IPS-15b (cell line): ENCODE data around the gene NELL1.

ENCODE experiments used
- H3K27me3 ChIP-seq: one replicate; pipeline ENCODE4 v1.6.1; 2013; ENCODE audit warnings: low read length; ENCODE audit not compliant: control insufficient read depth, insufficient read depth
- H3K36me3 ChIP-seq: one replicate; pipeline ENCODE4 v1.6.1; 2013; ENCODE audit warnings: low read length; ENCODE audit not compliant: control insufficient read depth, insufficient read depth
- H3K4me1 ChIP-seq: one replicate; pipeline ENCODE4 v1.6.1; 2013; ENCODE audit warnings: mild to moderate bottlenecking, low read length; ENCODE audit not compliant: control insufficient read depth, insufficient read depth
- H3K4me3 ChIP-seq: one replicate; pipeline ENCODE4 v1.5.1; 2013; ENCODE audit warnings: low read depth, low read length
- H3K9ac ChIP-seq: one replicate; pipeline ENCODE4 v1.6.1; 2013; ENCODE audit warnings: low read depth, mild to moderate bottlenecking, low read length
- H3K9me3 ChIP-seq: one replicate; pipeline ENCODE4 v1.6.1; 2013; ENCODE audit warnings: mild to moderate bottlenecking, low read length; ENCODE audit not compliant: control insufficient read depth, insufficient read depth

NELL1 gene

GRCh38 chr11:20729597-20730105, 60.3 kb downstream of the NELL1 start:
- Histone ChIP-seq H3K9ac (no peak overlapping the region), H3K36me3 (no peaks in the 10 kb centered on the region), H3K9me3 (no peaks in the 10 kb centered on the region), H3K4me1 (no peaks in the 10 kb centered on the region), H3K27me3 (no peaks in the 10 kb centered on the region), H3K4me3 (no peak overlapping the region)

GRCh38 chr11:20731676-20732215, 62.4 kb downstream of the NELL1 start:
- Histone ChIP-seq H3K9ac (no peak overlapping the region), H3K27me3 (no peaks in the 10 kb centered on the region), H3K9me3 (no peaks in the 10 kb centered on the region), H3K4me3 (no peak overlapping the region), H3K36me3 (no peaks in the 10 kb centered on the region), H3K4me1 (no peaks in the 10 kb centered on the region)

GRCh38 chr11:20739107-20739506, 69.7 kb downstream of the NELL1 start:
- Histone ChIP-seq H3K9ac (no peak overlapping the region), H3K4me1 (peaks cover 9% of the 10 kb centered on the region), H3K36me3 (no peaks in the 10 kb centered on the region), H3K9me3 (no peaks in the 10 kb centered on the region), H3K4me3 (no peak overlapping the region), H3K27me3 (no peaks in the 10 kb centered on the region)

GRCh38 chr11:20739577-20739976, 70.2 kb downstream of the NELL1 start:
- Histone ChIP-seq H3K4me3 (no peak overlapping the region), H3K9me3 (no peaks in the 10 kb centered on the region), H3K9ac (no peak overlapping the region), H3K4me1 (peaks cover 9% of the 10 kb centered on the region), H3K36me3 (no peaks in the 10 kb centered on the region), H3K27me3 (no peaks in the 10 kb centered on the region)

GRCh38 chr11:20754933-20755332, 85.5 kb downstream of the NELL1 start:
- no peak overlapping the region for H3K4me3 ChIP-seq
- H3K36me3 ChIP-seq = no peaks in the 10 kb centered on the region
- H3K27me3 ChIP-seq = no peaks in the 10 kb centered on the region
- H3K4me1 ChIP-seq = no peaks in the 10 kb centered on the region
- no peaks in the 10 kb centered on the region for H3K9me3 ChIP-seq
- H3K9ac ChIP-seq = no peak overlapping the region

GRCh38 chr11:20759541-20759940, 90.2 kb downstream of the NELL1 start:
- H3K9ac ChIP-seq = no peak overlapping the region
- no peaks in the 10 kb centered on the region for H3K9me3 ChIP-seq
- H3K4me3 ChIP-seq = no peak overlapping the region
- H3K36me3 ChIP-seq = no peaks in the 10 kb centered on the region
- H3K4me1 ChIP-seq = no peaks in the 10 kb centered on the region
- no peaks in the 10 kb centered on the region for H3K27me3 ChIP-seq

- no peaks in the 10 kb centered on the region for H3K9me3 ChIP-seq
Observed at GRCh38 chr11:20760811-20761210, 91.4 kb downstream of the NELL1 start.

GRCh38 chr11:20762116-20762844, 92.9 kb downstream of the NELL1 start:
- no peak overlapping the region for H3K4me3 ChIP-seq
- no peaks in the 10 kb centered on the region for H3K4me1 ChIP-seq
- no peaks in the 10 kb centered on the region for H3K36me3 ChIP-seq
- no peaks in the 10 kb centered on the region for H3K27me3 ChIP-seq
- H3K9ac ChIP-seq = no peak overlapping the region
- no peaks in the 10 kb centered on the region for H3K9me3 ChIP-seq

More at GRCh38 chr11:20760811-20761210, 91.4 kb downstream of the NELL1 start:
- Histone ChIP-seq H3K4me1 (no peaks in the 10 kb centered on the region), H3K36me3 (no peaks in the 10 kb centered on the region), H3K27me3 (no peaks in the 10 kb centered on the region), H3K9ac (no peak overlapping the region), H3K4me3 (no peak overlapping the region)

GRCh38 chr11:20762980-20763379, 93.6 kb downstream of the NELL1 start:
- no peaks in the 10 kb centered on the region for H3K27me3 ChIP-seq
- no peak overlapping the region for H3K9ac ChIP-seq
- H3K36me3 ChIP-seq = no peaks in the 10 kb centered on the region
- no peaks in the 10 kb centered on the region for H3K4me1 ChIP-seq
- no peak overlapping the region for H3K4me3 ChIP-seq
- no peaks in the 10 kb centered on the region for H3K9me3 ChIP-seq

GRCh38 chr11:20770414-20770946, 101.1 kb downstream of the NELL1 start:
- H3K9me3 ChIP-seq = no peaks in the 10 kb centered on the region
- H3K27me3 ChIP-seq = no peaks in the 10 kb centered on the region
- H3K4me3 ChIP-seq = no peak overlapping the region
- no peak overlapping the region for H3K9ac ChIP-seq
- no peaks in the 10 kb centered on the region for H3K4me1 ChIP-seq
- H3K36me3 ChIP-seq = no peaks in the 10 kb centered on the region

GRCh38 chr11:20771026-20771425, 101.6 kb downstream of the NELL1 start:
- H3K36me3 ChIP-seq = no peaks in the 10 kb centered on the region
- H3K9ac ChIP-seq = no peak overlapping the region
- H3K9me3 ChIP-seq = no peaks in the 10 kb centered on the region
- no peak overlapping the region for H3K4me3 ChIP-seq
- H3K4me1 ChIP-seq = no peaks in the 10 kb centered on the region
- no peaks in the 10 kb centered on the region for H3K27me3 ChIP-seq

GRCh38 chr11:20771681-20772080, 102.3 kb downstream of the NELL1 start:
- Histone ChIP-seq H3K4me1 (no peaks in the 10 kb centered on the region), H3K27me3 (no peaks in the 10 kb centered on the region), H3K36me3 (no peaks in the 10 kb centered on the region), H3K9me3 (no peaks in the 10 kb centered on the region), H3K9ac (no peak overlapping the region), H3K4me3 (no peak overlapping the region)
